GM12891 (cell line): Measurements from ENCODE around the gene CHD9.

Experiments used
- DNase-seq: peaks from one replicate; pipeline ENCODE4 v3.0.0; 2011; ENCODE audit warnings: low spot score; ENCODE audit not compliant: insufficient read length
- FAIRE-seq: peaks from 2 replicates; lab custom pipeline; 2011; peaks lifted over from hg19 to GRCh38; lab: Jason Lieb, UNC
- PAX5 ChIP-seq: IDR thresholded peaks from 2 replicates; pipeline ENCODE4 v1.6.1; 2011; ENCODE audit warnings: low read length, moderate library complexity, mild to moderate bottlenecking; ENCODE audit not compliant: insufficient read depth, severe bottlenecking
- POLR2A ChIP-seq: IDR thresholded peaks from 2 replicates; pipeline ENCODE4 v1.6.1; 2011; ENCODE audit warnings: low read depth, low read length, control low read depth
- POLR2AphosphoS5 ChIP-seq: IDR thresholded peaks from 2 replicates; pipeline ENCODE4 v1.6.1; 2011; ENCODE audit warnings: low read depth, low read length, control low read depth
- POU2F2 ChIP-seq: IDR thresholded peaks from 2 replicates; pipeline ENCODE4 v1.6.1; 2011; ENCODE audit warnings: low read depth, mild to moderate bottlenecking, control low read depth, low read length, moderate library complexity
- SPI1 ChIP-seq: IDR thresholded peaks from 2 replicates; pipeline ENCODE4 v1.6.1; 2011; ENCODE audit warnings: low read depth, low read length, control low read depth
- TAF1 ChIP-seq: IDR thresholded peaks from 2 replicates; pipeline ENCODE4 v1.6.1; 2011; ENCODE audit warnings: low read depth, low read length, control low read depth

CHD9 gene

GRCh38 chr16:53131363-53132071 lies 76.7 kb downstream of the CHD9 start:
- FAIRE-seq (peak; percentile 45), DNase-seq (peak; percentile 60)
- TF ChIP-seq POLR2A (peak; percentile 19; the same call in 1 of the 2 replicates), POLR2AphosphoS5 (peak; percentile 23; the same call in 1 of the 2 replicates), SPI1 (no peak)

GRCh38 chr16:53132406-53132805 lies 77.6 kb downstream of the CHD9 start:
- DNase-seq (no peak), FAIRE-seq (no peak)
- TF ChIP-seq TAF1: no peak
- TF ChIP-seq POLR2AphosphoS5: no peak
- no peak for TF ChIP-seq POLR2A
- TF ChIP-seq SPI1: no peak
- no peak for TF ChIP-seq PAX5
- no peak for TF ChIP-seq POU2F2

- no peak for FAIRE-seq
- no peak for DNase-seq
- TF ChIP-seq PAX5: no peak
Observed at GRCh38 chr16:53135329-53135728, 80.5 kb downstream of the CHD9 start.

- FAIRE-seq (peak; percentile 51), DNase-seq (no peak)
- TF ChIP-seq POU2F2: no peak
- no peak for TF ChIP-seq POLR2A
- no peak for TF ChIP-seq SPI1
- TF ChIP-seq TAF1: no peak
- TF ChIP-seq POLR2AphosphoS5: no peak
- TF ChIP-seq PAX5: no peak
Observed at GRCh38 chr16:53142823-53143568, 88.2 kb downstream of the CHD9 start.

GRCh38 chr16:53147500-53148065 lies 92.8 kb downstream of the CHD9 start:
- FAIRE-seq (no peak), DNase-seq (no peak)
- TF ChIP-seq TAF1: no peak
- no peak for TF ChIP-seq POLR2AphosphoS5
- TF ChIP-seq POU2F2: no peak

- DNase-seq: no peak
- FAIRE-seq: no peak
- TF ChIP-seq POLR2AphosphoS5: no peak
- no peak for TF ChIP-seq TAF1
- no peak for TF ChIP-seq SPI1
Observed at GRCh38 chr16:53150769-53151168, 96.0 kb downstream of the CHD9 start.

- DNase-seq: no peak
- FAIRE-seq: peak; percentile 26
- TF ChIP-seq POU2F2: no peak
- no peak for TF ChIP-seq POLR2AphosphoS5
- TF ChIP-seq SPI1: no peak
- no peak for TF ChIP-seq POLR2A
- TF ChIP-seq PAX5: no peak
- TF ChIP-seq TAF1: no peak
Observed at GRCh38 chr16:53152329-53152728, 97.5 kb downstream of the CHD9 start.

- DNase-seq (no peak), FAIRE-seq (peak; percentile 45)
- TF ChIP-seq PAX5: no peak
- TF ChIP-seq POU2F2: no peak
- TF ChIP-seq TAF1: no peak
- TF ChIP-seq POLR2AphosphoS5: no peak
- TF ChIP-seq POLR2A: no peak
Observed at GRCh38 chr16:53153130-53153529, 98.3 kb downstream of the CHD9 start.

GRCh38 chr16:53154513-53154912 lies 99.7 kb downstream of the CHD9 start:
- TF ChIP-seq PAX5 (no peak), POLR2A (no peak), POLR2AphosphoS5 (no peak), POU2F2 (no peak), SPI1 (no peak), TAF1 (no peak)
- no peak for FAIRE-seq
- DNase-seq: no peak

- FAIRE-seq: no peak
- DNase-seq: no peak
- TF ChIP-seq POU2F2 (no peak), POLR2A (no peak), TAF1 (no peak), SPI1 (no peak)
Observed at GRCh38 chr16:53156516-53156915, 101.7 kb downstream of the CHD9 start.
